Body of pancreas (tissue), 4 donors: ENCODE measurements around the gene TMCO1. TPM values are rescaled to one million over a fixed set of nuclear protein-coding genes. Genes with fewer than 3 reads are reported as not detected.
"Not testable (repeated sequence)": the region's sequence is repeated elsewhere in the genome, so short reads cannot be mapped to it uniquely, and the experiment has no call there.

ENCODE experiments used
- ATAC-seq: fragments of 150-250 bp; one replicate; pipeline ENCODE4 v1.9.1; 2016
- DNase-seq, 4 donors: peaks; one replicate each; pipeline ENCODE4 v3.0.0-alpha.2; 2019
- H3K27ac ChIP-seq, 4 donors: fragments of 200-600 bp; sonication (generic); 1 replicate in 3 of 4; 2 replicates in 1 of 4; pipeline versions ENCODE4 v1.5.1 to v1.6.1; 2016 to 2019; ENCODE audit warnings: mild to moderate bottlenecking in 1 of 4, mixed read lengths in 1 of 4, moderate library complexity in 1 of 4
- H3K27me3 ChIP-seq, 2 donors: fragments of 200-600 bp; sonication (generic); one replicate each; pipeline ENCODE4 v1.6.0; 2016; ENCODE audit warnings: mild to moderate bottlenecking in 1 of 2
- H3K36me3 ChIP-seq, 2 donors: fragments of 200-600 bp; sonication (generic); replicated peaks in 1 of 2; 2 replicates each; pipeline ENCODE4 v1.5.1; 2016; ENCODE audit warnings: low read depth in 2 of 2; ENCODE audit not compliant: insufficient read depth in 1 of 2
- H3K4me1 ChIP-seq: fragments of 200-600 bp; sonication (generic); one replicate; pipeline ENCODE4 v1.6.0; 2016
- H3K4me3 ChIP-seq, 2 donors: fragments of 200-600 bp; sonication (generic); 1 replicate in 1 of 2; 2 replicates in 1 of 2; pipeline ENCODE4 v1.5.1; 2016 to 2019
- H3K9me3 ChIP-seq, 3 donors: fragments of 200-600 bp; sonication (generic); 1 replicate in 2 of 3; 2 replicates in 1 of 3; pipeline ENCODE4 v1.5.1; 2016
- POLR2A ChIP-seq, 3 donors: fragments of 450-650 bp; IDR thresholded peaks; one replicate each; pipeline ENCODE4 v1.6.1; 2016; ENCODE audit warnings: antibody characterized with exemption in 3 of 3, mild to moderate bottlenecking in 2 of 3
- WGBS, 2 donors: methylation state at CpG; one replicate each; pipeline ENCODE4 v1.1.5; 2017; 5-methylcytosine and 5-hydroxymethylcytosine counted together
- intact Hi-C: fragments of 100-400 bp; cut with DNase I; formaldehyde crosslinking; loops from one replicate; pipeline ENCODE4 v1.15.1; 2023
- total RNA-seq, 2 donors: library from RNA; depleted of rRNA; stranded (reverse); fragments of >200 nt; gene quantifications; one replicate each; pipeline ENCODE4 v1.1.0, GENCODE V29; 2016
- TF ChIP-seq, protein P1 (sequence below), 7 experiments: fragments of 450-650 bp in 4 of 7; fragments of 200-600 bp in 3 of 7; sonication (generic) in 3 of 7; IDR thresholded peaks; one replicate each; pipeline ENCODE4 v1.5.1; 2016 to 2019; ENCODE audit warnings: antibody characterized with exemption in 7 of 7

Gene TMCO1
- total RNA-seq, 2 donors from 2014 or later, result 29.0 to 39.2 TPM

DNA sequence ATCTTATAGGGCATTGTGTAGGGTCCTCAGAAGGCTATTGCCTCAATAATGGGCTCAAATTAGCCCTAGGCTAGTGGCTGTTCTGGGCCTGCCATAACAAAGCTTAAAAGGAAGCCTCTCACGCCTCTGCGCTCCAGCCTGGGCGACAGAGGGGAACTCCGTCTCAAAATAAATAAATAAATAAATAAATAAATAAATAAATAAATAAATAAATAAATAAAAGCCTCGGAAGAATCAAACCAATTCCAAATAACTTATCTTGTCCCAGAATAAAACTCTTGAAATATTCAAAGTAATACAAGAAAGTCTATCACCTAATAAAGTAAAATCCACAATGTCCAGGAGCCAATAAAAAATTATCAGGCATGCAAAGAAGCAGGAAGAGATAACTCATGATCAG, 55.9 kb downstream of the TMCO1 start:
- ATAC-seq (no peak), DNase-seq (no peak)
- Histone ChIP-seq H3K27ac (no peak overlapping the region), H3K36me3 (no peaks in the 10 kb centered on the region), H3K4me3 (no peak overlapping the region), H3K4me1 (no peaks in the 10 kb centered on the region), H3K9me3 (no peaks in the 10 kb centered on the region), H3K27me3 (no peaks in the 10 kb centered on the region)
- intact Hi-C loops, result no loop called here
- TF ChIP-seq, protein P1, sequence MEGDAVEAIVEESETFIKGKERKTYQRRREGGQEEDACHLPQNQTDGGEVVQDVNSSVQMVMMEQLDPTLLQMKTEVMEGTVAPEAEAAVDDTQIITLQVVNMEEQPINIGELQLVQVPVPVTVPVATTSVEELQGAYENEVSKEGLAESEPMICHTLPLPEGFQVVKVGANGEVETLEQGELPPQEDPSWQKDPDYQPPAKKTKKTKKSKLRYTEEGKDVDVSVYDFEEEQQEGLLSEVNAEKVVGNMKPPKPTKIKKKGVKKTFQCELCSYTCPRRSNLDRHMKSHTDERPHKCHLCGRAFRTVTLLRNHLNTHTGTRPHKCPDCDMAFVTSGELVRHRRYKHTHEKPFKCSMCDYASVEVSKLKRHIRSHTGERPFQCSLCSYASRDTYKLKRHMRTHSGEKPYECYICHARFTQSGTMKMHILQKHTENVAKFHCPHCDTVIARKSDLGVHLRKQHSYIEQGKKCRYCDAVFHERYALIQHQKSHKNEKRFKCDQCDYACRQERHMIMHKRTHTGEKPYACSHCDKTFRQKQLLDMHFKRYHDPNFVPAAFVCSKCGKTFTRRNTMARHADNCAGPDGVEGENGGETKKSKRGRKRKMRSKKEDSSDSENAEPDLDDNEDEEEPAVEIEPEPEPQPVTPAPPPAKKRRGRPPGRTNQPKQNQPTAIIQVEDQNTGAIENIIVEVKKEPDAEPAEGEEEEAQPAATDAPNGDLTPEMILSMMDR (IDR thresholded peaks at IDR 0.05), result no peak
- TF ChIP-seq POLR2A (IDR thresholded peaks at IDR 0.05), result no peak
- 91 to 96% methylated on average over 5 of the region's 5 CpGs for WGBS, 2 donors

DNA sequence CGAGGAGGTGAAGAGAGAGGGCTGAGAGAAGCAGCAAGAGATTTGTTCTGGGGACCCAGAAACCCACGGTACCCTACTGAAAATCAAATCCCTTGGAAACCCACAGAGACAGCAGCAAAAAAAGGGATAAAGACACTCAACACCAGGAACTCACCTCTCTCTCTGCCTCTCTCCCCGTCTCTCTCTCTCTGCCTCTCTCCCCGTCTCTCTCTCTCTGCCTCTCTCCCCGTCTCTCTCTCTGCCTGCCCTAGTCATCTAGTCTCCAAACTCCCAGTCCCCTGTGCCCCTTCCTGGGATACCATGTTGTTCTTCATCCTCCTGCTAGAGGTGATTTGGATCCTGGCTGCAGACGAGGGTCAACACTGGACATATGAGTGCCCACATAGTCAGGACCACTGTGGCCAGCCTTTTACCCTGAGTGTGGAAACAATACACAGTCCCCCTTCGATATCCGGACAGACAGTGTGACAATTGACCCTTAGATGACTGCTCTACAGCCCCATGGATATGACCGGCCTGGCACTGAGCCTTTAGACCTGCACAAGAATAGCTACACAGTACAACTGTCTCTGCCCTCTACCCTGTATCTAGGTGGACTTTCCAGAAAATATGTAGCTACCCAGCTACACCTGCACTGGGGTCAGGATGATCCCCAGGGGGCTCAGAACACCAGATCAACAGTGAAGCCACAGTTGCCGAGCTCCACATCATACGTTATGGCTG, 60.5 kb downstream of the TMCO1 start:
- Histone ChIP-seq H3K27ac (no peak overlapping the region), H3K9me3 (no peaks in the 10 kb centered on the region), H3K4me1 (no peaks in the 10 kb centered on the region), H3K4me3 (no peak overlapping the region), H3K36me3 (no peaks in the 10 kb centered on the region), H3K27me3 (peaks cover 0 to 4% of the 10 kb centered on the region in 2 donors)
- DNase-seq (no peak), ATAC-seq (no peak)
- TF ChIP-seq, protein P1 (IDR thresholded peaks at IDR 0.05), result no peak
- no peak for TF ChIP-seq POLR2A (IDR thresholded peaks at IDR 0.05)
- WGBS, 2 donors, result 73 to 83% methylated on average over 11 of the region's 11 CpGs
- intact Hi-C loops, result no loop called here

DNA sequence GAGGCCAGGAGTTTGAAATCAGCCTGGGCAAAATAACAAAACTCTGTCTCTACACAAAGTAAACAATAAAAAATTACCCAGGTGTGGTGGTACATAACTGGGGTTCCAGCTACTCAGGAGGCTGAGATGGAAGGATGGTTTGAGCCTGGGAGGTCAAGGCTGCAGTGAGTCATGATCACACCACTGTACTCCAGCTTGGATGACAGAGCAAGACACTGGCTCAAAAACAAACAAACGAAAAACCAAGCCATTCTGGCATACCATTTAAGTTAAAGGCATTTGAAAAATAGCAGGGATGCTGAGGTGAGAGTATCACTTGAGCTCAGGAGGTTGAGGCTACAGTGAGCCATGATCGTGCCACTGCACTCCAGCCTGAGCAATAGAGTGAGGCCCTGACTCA, 65.0 kb downstream of the TMCO1 start:
- intact Hi-C loops, result no loop called here
- Histone ChIP-seq H3K4me1 (no peaks in the 10 kb centered on the region), H3K27me3 (peaks cover 0 to 4% of the 10 kb centered on the region in 2 donors), H3K4me3 (no peak overlapping the region), H3K27ac (no peak overlapping the region), H3K9me3 (no peaks in the 10 kb centered on the region), H3K36me3 (no peaks in the 10 kb centered on the region)
- DNase-seq, result no peak
- TF ChIP-seq POLR2A (IDR thresholded peaks at IDR 0.05), result no peak
- TF ChIP-seq, protein P1 (IDR thresholded peaks at IDR 0.05), result no peak
- ATAC-seq, result no peak
- 67 to 73% methylated on average over 2 of the region's 2 CpGs for WGBS, 2 donors

DNA sequence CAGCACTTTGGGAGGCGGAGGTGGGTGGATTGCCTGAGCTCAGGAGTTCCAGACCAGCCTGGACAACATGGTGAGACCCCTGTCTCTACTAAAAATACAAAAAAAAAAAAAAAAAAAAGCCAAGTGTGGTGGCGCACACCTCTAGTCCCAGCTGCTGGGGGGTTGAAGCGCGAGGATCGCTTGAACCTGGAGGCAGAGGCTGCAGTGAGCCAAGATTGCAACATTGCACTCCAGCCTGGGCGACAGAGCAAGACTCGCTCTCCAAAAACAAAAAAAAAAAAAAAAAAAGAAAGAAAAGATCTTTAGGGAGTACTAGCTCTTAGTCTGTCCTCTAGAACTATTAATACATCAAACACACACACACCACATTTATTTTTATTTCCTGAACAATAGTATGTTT, 66.7 kb downstream of the TMCO1 start:
- intact Hi-C loops, ATAC-seq: not testable (repeated sequence)

DNA sequence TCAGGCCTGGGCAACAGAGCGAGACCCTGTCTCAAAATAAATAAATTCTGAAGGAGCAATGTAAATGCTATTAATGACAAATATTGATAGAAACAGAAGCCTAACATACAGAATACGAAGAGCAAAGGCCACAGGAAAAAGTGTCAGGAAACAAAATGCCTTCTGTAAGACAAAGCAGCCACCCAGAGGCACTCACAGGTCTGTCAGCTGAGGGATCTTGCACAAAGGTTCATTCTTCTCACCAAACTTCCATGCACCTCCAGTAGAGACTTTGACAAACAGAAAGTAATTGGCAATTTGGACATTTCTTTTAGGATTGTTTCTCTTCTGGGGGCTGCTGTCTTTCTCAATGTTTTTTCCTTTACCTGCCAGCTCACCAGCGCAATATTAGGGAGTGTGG, 69.1 kb downstream of the TMCO1 start:
- no peak overlapping the region for H3K27ac ChIP-seq
- WGBS, 2 donors, result 87 to 93% methylated on average over 3 of the region's 3 CpGs
- no peak for TF ChIP-seq POLR2A (IDR thresholded peaks at IDR 0.05)
- TF ChIP-seq, protein P1 (IDR thresholded peaks at IDR 0.05), result no peak
- DNase-seq (no peak), ATAC-seq (no peak)
- H3K9me3 ChIP-seq, result no peaks in the 10 kb centered on the region
- intact Hi-C loops, result no loop called here
- no peak overlapping the region for H3K4me3 ChIP-seq
- no peaks in the 10 kb centered on the region for H3K27me3 ChIP-seq
- no peaks in the 10 kb centered on the region for H3K36me3 ChIP-seq
- H3K4me1 ChIP-seq, result peaks cover 21% of the 10 kb centered on the region

More for the DNA sequence above, 66.7 kb downstream of the TMCO1 start:
- not testable (repeated sequence) for H3K27me3 ChIP-seq, H3K36me3 ChIP-seq, H3K4me3 ChIP-seq, DNase-seq, H3K4me1 ChIP-seq, H3K9me3 ChIP-seq, H3K27ac ChIP-seq
- WGBS, 2 donors, result 78 to 84% methylated on average over 7 of the region's 7 CpGs
